HG02642 (cell line): ENCODE data around the gene KCNK7.
"Not testable (repeated sequence)": the region's sequence is repeated elsewhere in the genome, so short reads cannot be mapped to it uniquely, and the experiment has no call there.

Experiments
- ATAC-seq: cut with Tn5 transposase; IDR thresholded peaks from one replicate; pipeline ENCODE4 v1.9.1; 2021; ENCODE audit warnings: mild to moderate bottlenecking; ENCODE audit not compliant: unreplicated experiment, poor library complexity

KCNK7 gene

DNA sequence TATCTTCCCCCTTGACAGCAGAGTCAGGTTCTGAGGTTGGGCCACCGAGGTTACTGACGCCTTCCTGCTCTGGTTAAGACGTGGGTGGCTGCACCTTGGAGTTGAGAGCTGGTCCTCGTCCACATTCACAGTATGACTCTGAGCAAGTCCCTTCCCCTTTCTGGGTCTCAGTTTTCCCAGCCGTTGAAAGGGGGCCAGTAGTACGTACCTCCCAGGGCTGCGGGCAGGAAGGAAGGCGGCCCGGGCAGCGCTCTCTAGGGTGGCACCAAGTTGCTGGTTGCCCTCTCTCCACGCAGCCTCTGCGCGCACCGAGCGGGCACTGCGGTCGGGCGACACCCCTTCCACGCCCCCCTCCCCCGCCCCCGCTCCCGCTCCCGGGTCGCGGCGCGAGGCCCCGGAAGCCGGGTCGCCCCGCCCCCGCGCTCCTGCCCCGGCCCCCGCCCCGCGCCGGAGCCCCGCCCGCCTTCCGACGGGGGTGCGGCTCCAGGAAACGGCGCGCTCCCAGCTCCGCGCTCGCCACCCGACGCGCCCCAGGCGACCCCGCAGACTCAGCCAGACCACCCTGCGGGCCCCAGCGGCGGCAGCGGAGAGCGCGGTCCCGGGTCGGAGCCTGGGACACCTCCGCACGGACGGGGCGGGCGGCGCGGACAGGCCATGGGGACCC, 19.9 kb downstream of the KCNK7 start, which contains the start of gene EHBP1L1:
EHBP1L1 (plus strand) TSS at position 486 of the 664 bp plus-strand sequence. CDS start 250 bp downstream, outside the sequence.
- ATAC-seq: peak; percentile 26

DNA sequence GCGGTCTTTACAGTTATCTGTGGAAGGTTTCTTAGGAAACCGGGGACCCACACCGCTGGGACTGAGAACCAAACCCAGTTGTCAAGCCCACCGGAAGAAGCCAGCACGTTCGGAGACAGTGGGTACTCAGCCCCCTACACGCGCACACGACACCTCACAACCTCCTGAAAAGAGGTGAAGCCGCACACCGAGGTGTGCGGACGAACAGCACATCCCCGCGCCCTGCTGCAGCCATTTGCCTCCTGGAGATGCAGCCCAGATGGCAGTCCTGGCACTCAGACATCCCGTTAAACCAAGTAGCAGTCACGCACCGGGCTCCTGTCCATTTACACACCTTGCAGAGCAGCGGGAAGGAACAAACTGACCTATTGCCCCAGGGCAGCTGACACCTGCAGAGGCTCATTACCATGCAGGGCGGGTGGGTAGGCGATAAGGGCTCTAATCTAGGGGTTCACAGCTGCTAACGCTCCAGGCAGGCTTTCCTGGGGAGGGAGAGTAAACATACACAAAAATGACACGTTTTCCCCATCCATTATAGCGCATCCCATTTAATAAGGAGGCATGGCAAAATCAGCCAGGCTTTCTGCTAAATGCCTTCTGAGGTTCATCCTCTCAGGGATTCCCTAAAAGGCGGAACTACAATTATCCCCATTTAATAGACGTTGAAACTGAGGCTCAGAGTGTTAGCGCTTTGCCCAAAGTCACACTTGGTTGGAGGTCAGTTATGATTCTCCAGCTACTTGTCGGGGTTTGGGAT, 20.6 kb downstream of the KCNK7 start:
- no peak for ATAC-seq

DNA sequence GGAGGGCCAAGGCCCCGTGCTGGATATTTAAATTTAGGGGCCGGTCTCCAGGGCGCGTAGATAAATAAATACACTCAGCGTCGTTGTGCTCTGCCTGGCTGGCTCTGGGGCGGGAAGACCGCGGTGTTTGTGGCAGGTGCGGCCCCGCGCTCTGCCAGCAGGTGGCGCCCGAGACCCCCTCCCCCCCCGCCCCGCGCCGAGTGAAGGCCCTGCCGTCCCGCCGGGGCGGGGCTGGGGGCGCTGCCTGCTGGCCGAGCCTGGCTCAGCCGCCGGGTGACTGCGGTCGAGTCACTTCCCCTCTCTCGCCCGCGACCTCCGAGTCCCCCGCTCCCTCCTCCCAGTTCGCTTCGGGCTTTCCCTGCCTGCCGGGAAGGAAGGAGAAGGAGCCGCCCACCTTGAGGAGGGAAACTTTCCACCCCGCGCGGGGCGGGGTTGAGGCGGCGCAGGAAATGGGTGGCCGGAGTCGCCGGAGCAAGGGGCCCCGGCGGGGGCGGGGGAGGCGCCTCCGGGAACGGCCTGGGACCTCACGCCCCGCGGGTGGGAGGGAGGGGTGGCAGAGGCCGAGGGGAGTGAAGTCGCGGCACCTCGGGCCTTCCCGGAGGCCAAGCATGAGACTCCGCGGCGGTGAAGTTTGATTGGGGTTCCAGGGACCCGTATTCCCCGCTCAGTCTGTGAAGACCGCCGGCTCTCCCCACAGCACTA, 21.3 kb downstream of the KCNK7 start:
- peak; percentile 38 for ATAC-seq

DNA sequence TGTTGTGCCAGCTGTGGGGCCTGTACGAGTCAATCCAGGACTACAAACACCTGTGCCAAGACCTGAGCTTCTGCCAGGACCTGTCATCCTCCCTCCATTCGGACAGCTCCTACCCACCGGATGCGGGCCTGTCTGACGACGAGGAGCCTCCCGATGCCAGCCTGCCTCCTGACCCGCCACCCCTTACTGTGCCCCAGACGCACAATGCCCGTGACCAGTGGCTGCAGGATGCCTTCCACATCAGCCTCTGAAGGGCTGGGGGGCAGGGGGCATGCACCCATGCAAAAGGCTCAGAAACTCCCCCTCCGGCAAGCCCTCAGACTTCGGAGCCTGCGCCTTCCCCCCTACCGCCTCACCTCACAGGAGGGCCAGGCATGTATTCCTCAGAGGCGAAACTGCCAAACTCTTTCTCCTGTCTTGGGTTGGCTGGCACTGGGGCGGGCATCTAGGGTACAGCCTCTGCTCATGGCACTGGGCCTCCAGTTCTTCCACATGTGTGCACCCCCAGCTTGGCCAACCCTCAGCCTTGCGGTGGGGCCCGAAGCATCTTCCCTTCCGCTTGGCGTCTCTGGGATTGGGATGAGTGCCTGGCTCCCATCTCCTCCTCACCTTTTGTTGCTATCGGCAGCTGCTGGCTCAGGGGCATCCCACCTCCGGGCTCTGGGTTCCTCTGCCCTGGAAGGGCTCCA, 22.1 kb downstream of the KCNK7 start:
- no peak for ATAC-seq

DNA sequence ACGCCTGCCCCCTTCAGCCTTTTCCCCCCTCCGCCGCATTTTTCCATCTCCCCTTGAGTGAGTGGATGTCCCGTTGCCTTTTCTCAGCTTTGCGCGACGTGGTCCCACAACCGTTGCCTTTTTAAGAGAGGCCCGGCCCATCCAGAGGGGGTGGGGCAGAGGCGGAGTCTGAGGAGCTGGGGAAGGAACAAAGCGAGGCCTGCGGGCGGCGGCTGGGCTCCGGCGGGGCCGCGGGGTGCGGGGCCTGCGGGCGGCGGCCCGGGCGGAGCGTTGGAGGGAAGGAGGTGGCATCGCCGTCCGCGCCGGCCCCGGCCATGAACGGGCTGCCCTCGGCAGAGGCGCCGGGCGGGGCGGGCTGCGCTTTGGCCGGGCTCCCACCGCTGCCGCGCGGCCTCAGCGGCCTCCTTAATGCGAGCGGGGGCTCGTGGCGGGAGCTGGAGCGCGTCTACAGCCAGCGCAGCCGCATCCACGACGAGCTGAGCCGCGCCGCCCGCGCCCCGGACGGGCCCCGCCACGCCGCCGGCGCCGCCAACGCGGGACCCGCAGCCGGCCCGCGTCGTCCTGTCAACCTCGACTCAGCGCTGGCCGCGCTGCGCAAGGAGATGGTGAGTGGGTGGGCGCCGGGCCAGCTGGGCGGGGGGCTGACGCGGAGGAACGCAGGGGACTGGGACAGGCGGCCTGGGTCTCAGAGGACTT, 23.1 kb downstream of the KCNK7 start, which contains the start of gene FAM89B:
FAM89B (plus strand) TSS at position 183 of the 696 bp plus-strand sequence; CDS start at position 315, 132 bp downstream.
- no peak for ATAC-seq

DNA sequence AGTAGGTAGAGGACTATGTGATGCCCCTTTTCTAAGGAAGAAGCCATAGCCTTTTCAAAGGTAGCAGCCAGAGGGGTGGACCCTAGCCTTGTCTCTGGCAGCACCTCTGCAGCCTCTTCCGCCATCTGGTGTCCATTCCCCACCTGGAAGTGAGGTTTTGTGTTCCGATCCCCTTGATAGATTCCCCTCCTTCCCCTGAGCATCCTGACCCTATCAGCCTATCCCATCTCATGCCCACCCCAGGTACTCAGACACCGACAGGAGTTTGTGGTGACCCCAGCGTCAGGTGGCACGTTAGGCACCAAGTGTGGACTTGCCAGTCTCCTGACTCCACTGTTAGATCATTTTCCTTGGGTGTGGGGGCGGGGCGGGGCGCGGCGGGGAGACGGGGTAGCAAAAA, 23.7 kb downstream of the KCNK7 start:
- no peak for ATAC-seq

DNA sequence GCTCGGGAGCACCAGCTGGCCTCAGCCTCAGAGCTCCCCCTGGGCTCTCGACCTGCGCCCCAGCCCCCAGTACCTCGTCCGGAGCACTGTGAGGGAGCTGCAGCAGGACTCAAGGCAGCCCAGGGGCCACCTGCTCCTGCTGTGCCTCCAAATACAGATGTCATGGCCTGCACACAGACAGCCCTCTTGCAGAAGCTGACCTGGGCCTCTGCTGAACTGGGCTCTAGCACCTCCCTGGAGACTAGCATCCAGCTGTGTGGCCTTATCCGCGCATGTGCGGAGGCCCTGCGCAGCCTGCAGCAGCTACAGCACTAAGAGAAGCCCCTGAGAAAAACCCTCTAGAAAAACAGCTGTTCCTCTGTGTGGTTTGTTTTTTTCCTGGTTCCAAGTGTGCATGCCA, 24.2 kb downstream of the KCNK7 start:
- ATAC-seq: no peak

DNA sequence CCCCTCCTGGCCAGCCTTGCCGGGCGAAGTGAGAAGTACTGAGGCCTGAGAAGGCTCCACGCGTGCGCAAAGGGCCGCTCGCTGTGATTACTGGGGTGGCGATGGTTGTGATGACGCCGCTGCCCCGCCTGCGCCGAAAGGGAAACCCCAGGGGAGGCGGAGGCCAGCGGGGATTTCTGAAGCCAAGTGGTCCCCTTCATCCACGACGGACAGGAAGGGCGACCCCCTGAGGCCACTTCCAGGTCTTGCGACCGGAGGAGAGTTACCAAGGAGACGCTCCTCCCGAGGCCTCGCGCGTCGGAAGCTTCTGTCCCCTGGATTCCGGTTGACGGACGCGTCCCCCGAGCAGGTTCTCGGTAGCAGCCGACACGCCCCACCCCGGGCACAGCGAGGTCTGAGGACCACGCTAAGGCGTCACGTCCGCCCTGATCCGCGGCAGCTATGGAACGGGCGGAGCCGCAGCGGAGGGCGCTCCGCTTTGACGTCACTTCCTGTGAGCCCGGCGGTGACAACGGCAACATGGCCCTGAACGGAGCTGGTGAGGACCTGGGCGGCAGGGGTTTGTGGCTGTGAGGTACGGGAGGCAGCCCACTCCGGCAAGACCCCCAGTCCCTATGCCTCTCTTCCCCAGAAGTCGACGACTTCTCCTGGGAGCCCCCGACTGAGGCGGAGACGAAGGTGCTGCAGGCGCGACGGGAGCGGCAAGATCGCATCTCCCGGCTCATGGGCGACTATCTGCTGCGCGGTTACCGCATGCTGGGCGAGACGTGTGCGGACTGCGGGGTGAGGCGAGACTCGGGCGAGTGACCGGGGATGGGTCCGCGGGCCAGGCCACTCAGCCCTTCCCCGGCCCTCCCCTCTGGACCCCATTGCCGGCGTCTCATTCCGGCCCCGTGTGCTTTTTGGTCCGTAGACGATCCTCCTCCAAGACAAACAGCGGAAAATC, 25.4 kb downstream of the KCNK7 start, which contains the start of gene ZNRD2:
ZNRD2 (plus strand) TSS at position 505 of the 946 bp plus-strand sequence; CDS start at position 520, 15 bp downstream.
- peak; percentile 66 for ATAC-seq

DNA sequence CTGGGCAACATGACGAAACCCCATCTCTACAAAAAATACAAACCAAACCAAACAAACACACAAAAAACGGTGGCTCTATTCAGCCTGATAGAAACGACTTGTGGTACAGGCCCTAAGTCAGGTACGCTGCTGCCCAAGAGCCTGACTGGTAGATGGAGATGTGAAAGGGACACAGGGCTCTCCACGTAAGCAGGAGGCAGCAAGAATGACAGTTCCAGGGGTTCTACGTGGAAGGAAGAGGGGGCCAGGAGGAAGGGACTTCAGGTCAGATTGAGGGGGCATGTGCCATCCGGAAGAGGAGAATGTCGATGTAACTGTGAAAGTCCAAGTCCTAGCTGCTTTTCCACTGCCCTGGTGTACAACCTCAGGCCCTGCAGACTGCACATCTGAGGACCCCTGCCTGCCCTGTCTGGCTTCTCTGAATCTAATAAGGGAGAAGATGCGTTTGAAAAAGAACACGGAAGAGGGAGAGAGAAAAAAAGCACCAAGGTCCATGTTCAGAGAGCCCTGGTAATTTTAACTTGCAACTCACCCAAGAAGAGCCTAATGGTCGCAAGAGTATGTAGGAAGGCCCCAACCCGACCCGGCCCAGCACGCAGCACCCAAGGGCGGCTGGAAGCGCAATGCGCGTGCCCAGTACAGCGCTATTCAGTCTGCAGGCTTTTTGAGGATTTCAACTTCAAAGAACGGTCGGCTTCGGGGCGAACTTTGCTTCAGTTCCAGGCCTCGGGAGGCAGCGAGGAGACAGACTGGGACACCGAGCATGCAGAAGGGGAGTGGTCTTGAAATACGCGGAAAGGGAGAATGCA, 26.2 kb downstream of the KCNK7 start:
- peak; percentile 2 for ATAC-seq

DNA sequence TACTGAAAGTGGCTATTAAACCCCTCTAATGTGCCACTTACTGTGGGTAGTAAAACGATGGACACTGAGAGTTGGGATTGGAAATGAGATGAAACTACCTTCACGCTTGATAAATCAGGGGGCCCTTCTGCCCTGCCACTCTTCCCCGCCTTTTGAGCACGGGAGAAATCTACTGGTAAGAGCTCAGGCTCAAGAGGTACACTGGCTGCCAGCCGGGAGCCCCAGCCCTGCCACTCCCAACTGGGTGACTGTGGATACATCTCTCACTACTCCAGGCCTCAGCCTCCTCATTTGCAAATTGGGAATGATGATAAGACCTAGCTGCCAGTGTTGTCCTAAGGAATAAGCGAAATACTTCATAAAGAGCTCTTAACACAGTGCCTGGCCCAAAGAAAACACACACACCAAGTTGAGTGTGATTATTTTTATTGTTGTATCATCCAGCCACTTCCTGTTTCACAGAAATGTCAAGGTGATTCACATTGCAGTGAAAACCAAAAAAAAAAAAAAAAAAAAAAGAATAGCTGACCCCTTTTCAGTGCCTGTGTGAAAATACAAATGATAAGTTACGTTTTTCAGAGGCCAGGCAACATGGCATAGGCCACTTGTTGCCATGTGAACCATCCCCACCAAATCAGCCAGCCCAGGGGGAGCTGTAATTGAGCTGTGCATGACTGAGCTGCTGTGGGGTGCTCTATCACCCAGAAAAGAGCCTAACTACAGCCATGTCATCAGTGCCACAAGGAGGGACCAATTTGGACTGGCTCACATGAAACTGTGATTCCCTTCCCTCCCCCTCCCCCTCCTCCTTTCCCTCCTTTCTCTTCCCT, 29.8 kb downstream of the KCNK7 start:
- ATAC-seq: no peak

DNA sequence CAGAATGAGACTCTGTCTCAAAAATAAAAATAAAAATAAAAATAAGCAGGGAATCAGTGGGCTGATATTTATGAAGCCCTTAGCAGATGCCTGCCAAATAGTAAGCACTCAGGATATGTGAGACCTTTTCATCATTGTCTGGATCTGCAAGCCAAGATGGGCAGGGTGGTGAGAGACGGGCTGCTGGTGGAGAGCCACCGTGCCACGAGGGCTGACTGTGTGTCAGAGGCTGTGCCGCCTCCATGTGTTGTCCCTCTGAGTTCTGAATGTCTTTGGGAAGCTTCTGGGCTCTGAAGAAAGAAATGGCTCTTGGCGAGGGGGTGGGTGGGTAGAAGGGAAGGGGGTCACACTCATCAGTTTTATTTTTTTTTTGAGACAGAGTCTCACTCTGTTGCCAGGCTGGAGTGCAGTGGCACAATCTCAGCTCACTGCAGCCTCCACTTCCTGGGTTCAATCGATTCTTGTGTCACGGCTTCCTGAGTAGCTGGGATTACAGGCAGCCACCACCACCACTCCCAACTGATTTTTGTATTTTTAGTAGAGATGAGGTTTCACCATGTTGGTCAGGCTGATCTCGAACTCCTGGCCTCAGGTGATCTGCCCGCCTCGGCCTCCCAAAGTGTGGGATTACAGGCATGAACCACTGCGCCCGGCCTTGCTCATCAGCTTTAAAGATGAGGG, 30.6 kb downstream of the KCNK7 start:
- not testable (repeated sequence) for ATAC-seq

DNA sequence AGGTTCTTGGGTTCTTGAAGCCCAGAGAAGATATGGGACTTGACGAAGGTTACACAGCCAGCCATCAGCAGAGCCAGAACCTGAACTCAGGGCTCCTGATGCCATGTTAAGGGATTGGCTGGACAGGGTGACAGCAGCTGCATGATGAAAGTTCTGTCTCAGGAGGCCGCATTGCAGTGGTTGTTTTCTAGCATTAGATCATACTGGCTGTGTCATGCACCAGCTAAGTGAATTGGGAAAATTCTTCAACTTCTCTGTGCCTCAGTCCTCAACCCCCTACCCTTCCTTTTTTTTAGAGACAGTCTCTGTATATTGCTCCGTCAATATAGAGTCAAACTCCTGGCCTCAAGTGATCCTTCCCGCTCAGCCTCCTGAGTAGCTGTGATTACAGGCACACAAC, 32.0 kb downstream of the KCNK7 start:
- no peak for ATAC-seq

DNA sequence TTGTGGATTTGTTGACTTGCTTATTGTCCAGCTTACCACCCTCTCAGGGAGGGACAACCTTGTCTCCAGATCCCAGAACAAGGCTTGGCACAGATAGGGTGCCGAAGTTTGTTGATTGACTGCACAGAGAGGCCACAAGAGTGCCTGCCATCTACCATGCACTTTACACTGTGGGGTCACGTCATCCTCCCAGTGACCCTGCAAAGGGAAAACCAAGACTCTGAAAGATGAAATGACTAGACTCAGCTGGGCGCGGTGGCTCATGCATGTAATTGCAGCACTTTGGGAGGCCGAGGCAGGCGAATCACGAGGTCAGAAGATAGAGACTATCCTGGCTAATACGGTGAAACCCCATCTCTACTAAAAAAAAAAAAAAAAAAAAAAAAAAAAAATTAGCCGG, 32.8 kb downstream of the KCNK7 start:
- ATAC-seq: no peak

DNA sequence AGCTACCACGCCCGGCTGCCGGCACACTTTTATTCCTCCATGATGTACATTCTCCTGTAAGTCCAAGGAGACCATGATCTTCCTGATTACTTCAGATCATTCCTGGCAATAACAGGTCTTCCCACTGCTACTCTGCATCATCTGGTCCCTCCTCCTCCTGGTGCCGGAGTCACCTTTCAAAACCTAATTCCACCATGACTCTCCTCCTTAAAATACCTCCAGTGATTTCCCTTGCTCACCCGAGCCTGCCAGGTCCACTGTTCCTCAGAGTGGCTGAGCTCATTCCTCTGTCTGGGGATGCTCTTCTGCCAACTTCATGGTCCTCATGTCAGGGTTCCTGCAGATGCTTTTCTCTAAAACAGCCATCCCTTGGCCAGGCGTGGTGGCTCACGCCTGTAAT, 33.6 kb downstream of the KCNK7 start:
- ATAC-seq: no peak

DNA sequence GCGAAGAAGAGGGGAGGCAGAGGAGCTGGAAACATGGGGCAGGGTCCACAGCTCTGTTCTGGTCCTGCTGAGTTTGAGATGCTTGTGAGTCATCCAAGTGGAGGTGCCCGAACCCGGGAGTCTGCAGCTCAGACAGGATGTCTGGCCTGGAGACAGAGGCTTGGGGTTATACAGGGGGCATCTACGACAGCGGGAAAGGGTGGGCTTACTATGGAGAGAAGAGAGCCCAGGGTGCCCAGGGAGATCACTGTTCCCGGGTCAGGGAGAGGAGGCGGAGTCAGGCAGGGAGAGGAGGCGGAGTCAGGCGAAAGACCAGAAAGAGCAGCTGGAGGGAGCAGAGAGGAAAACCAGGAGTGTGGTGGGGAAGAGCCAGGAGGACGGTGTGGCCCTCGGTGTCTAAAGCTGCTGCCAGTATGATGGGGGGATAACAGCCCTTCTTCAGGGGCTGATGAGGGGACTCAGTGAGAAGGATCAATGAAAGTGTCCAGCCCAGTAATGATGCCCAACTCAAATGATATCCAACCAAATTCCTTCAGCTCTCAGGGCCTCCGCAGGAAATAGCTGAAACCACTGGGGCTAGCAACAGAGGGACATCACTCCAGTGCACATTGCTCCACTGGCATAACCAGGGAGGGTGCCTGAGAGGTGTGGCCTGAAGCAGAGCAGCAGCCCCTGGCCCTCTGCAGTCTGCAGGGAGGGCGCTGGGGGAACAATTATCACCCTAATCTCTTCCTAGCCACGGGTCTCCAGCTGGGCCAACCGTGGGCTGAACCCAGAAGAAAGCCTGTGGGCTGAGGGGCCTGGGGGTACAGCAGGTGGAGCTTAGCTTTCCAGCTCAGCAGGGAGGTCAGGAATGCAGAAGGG, 34.8 kb downstream of the KCNK7 start:
- ATAC-seq: no peak
